Endothelial cell of umbilical vein (primary cell): ENCODE results near the gene ITPRIP. TPM values are rescaled to one million over a fixed set of nuclear protein-coding genes. Genes with fewer than 3 reads are reported as not detected.

ENCODE experiments used
- BruUV-seq: library from RNA; stranded (reverse); fragments of 400-500 nt; replicated peaks from 2 replicates; lab custom pipeline; 2021; lab: Mats Ljungman, UMichigan
- CTCF ChIA-PET: fragments of 300-600, 350-600 bp; sonication (Branson Sonifier 250); formaldehyde crosslinking; loops from one replicate; lab custom pipeline; 2021; ENCODE audit warnings: antibody characterized with exemption, inconsistent platforms; lab: Charles Lee
- POLR2A ChIA-PET: fragments of 300-600, 350-600 bp; sonication (Branson Sonifier 250); formaldehyde crosslinking; loops from one replicate; lab custom pipeline; 2021; ENCODE audit warnings: antibody characterized with exemption, inconsistent platforms; lab: Charles Lee
- DNase-seq: peaks from one replicate; pipeline ENCODE4 v3.0.0-alpha.2; 2011; ENCODE audit warnings: low read depth, low spot score
- FAIRE-seq: peaks from 2 replicates; lab custom pipeline; 2011; peaks lifted over from hg19 to GRCh38; lab: Jason Lieb, UNC
- H2AFZ ChIP-seq: 2 replicates; pipeline ENCODE4 v1.6.0; 2012; ENCODE audit warnings: low read depth, low read length, control low read depth, inconsistent platforms
- H3K27ac ChIP-seq: 2 replicates; pipeline ENCODE4 v1.5.1; 2011; ENCODE audit warnings: low read depth, mild to moderate bottlenecking, control low read depth, low read length, moderate library complexity; ENCODE audit not compliant: insufficient read depth
- H3K27me3 ChIP-seq, 2 experiments: 2 replicates each; pipeline versions ENCODE4 v1.6.0 to v1.6.1; 2011; ENCODE audit warnings: low read length in 2 of 2, mixed read lengths in 1 of 2; ENCODE audit not compliant: control insufficient read depth in 2 of 2, insufficient read depth in 2 of 2
- H3K36me3 ChIP-seq, 2 experiments: 2 replicates in 1 of 2; 3 replicates in 1 of 2; pipeline ENCODE4 v1.5.1; 2011; ENCODE audit warnings: low read length in 2 of 2, mild to moderate bottlenecking in 1 of 2, moderate library complexity in 1 of 2; ENCODE audit not compliant: control insufficient read depth in 2 of 2, insufficient read depth in 2 of 2; ENCODE audit errors: extremely low read depth in 1 of 2
- H3K4me1 ChIP-seq: 3 replicates; pipeline ENCODE4 v1.5.1; 2011; ENCODE audit warnings: mild to moderate bottlenecking, low read length; ENCODE audit not compliant: control insufficient read depth, insufficient read depth; ENCODE audit errors: extremely low read depth
- H3K4me2 ChIP-seq: 2 replicates; pipeline ENCODE4 v1.6.1; 2011; ENCODE audit warnings: low read length, control low read depth, mixed read lengths; ENCODE audit not compliant: insufficient read depth
- H3K4me3 ChIP-seq, 3 experiments: fragments of 200-600 bp in 1 of 3; sonication (generic), shearing (Covaris generic) in 1 of 3; replicated peaks in 1 of 3; 2 replicates each; pipeline ENCODE4 v1.5.1; 2011 to 2016; ENCODE audit warnings: control low read depth in 3 of 3, low read length in 3 of 3, mild to moderate bottlenecking in 2 of 3, inconsistent platforms in 1 of 3, low read depth in 1 of 3, moderate library complexity in 1 of 3; ENCODE audit not compliant: insufficient read depth in 1 of 3
- H3K79me2 ChIP-seq: 2 replicates; pipeline ENCODE4 v1.6.0; 2012; ENCODE audit warnings: low read length, inconsistent platforms; ENCODE audit not compliant: control insufficient read depth, insufficient read depth
- H3K9ac ChIP-seq: replicated peaks from 2 replicates; pipeline ENCODE3; 2011; ENCODE audit warnings: low read length, control low read depth; ENCODE audit not compliant: insufficient read depth; ENCODE audit errors: extremely low read depth
- H3K9me1 ChIP-seq: replicated peaks from 3 replicates; pipeline ENCODE4 v1.6.0; 2011; ENCODE audit warnings: mild to moderate bottlenecking, low read length; ENCODE audit not compliant: control insufficient read depth, insufficient read depth; ENCODE audit errors: extremely low read depth
- H3K9me3 ChIP-seq: replicated peaks from 2 replicates; pipeline ENCODE4 v1.5.1; 2012; ENCODE audit warnings: low read length, inconsistent platforms; ENCODE audit not compliant: control insufficient read depth, insufficient read depth
- H4K20me1 ChIP-seq: replicated peaks from 2 replicates; pipeline ENCODE3; 2011; ENCODE audit warnings: mild to moderate bottlenecking, low read length; ENCODE audit not compliant: control insufficient read depth, insufficient read depth; ENCODE audit errors: extremely low read depth
- EZH2 ChIP-seq: IDR thresholded peaks from 2 replicates; pipeline ENCODE4 v1.6.1; 2012; ENCODE audit warnings: borderline replicate concordance, low read depth, mild to moderate bottlenecking, moderate library complexity, low read length, inconsistent platforms; ENCODE audit not compliant: severe bottlenecking
- FOS ChIP-seq: IDR thresholded peaks from 2 replicates; pipeline ENCODE4 v1.6.1; 2011; ENCODE audit warnings: mild to moderate bottlenecking, low read length, moderate library complexity, borderline replicate concordance; ENCODE audit not compliant: insufficient read depth
- GATA2 ChIP-seq: IDR thresholded peaks from 2 replicates; pipeline ENCODE4 v1.7.0; 2011; ENCODE audit warnings: low read depth, mild to moderate bottlenecking, moderate library complexity, mixed read lengths, low read length; ENCODE audit not compliant: insufficient read length, insufficient read depth
- MAX ChIP-seq: IDR thresholded peaks from 2 replicates; pipeline ENCODE4 v1.6.1; 2011; ENCODE audit not compliant: insufficient read depth, insufficient read length
- MYC ChIP-seq: IDR thresholded peaks from one replicate; pipeline ENCODE4 v1.6.1; 2011; ENCODE audit warnings: mild to moderate bottlenecking, low read depth, low read length
- POLR2A ChIP-seq: IDR thresholded peaks from 2 replicates; pipeline ENCODE4 v1.6.1; 2012; ENCODE audit warnings: low read depth, mild to moderate bottlenecking, control low read depth, low read length
- POLR2AphosphoS5 ChIP-seq: IDR thresholded peaks from 2 replicates; pipeline ENCODE4 v1.6.1; 2012; ENCODE audit warnings: low read depth, mild to moderate bottlenecking, control low read depth, low read length, moderate library complexity; ENCODE audit not compliant: insufficient read depth
- dilution Hi-C: fragments of 300-500 bp; cut with MboI; formaldehyde crosslinking; loops from one replicate; pipeline ENCODE4 v1.15.0; 2019; ENCODE audit warnings: low sequenced_read_pairs; ENCODE audit not compliant: extremely low pct_ligation_motif_present
- intact Hi-C: fragments of 100-400 bp; cut with micrococcal nuclease; formaldehyde crosslinking; loops from one replicate; pipeline ENCODE4 v1.10.0; 2022
- polyA plus RNA-seq, 4 experiments: library from polyadenylated mRNA; depleted of rRNA in 3 of 4; stranded (reverse) in 3 of 4; unstranded in 1 of 4; fragments of >200 nt; gene quantifications; 2 replicates each; pipeline versions ENCODE4 v1.2.1 to v1.2.3, GENCODE V29; 2011 to 2012; ENCODE audit warnings: missing spikeins in 1 of 4
- total RNA-seq: library from RNA; stranded (reverse); gene quantifications from 2 replicates; pipeline ENCODE4 v1.2.3, GENCODE V29; 2021

The ITPRIP gene
- total and polyA plus RNA-seq, 2 donors (not counting 3 experiments of a cell fraction or from before 2014, with no cell fraction given), result 31.4 to 33.2 TPM

GRCh38 chr10:104304356-104304745 lies 33.9 kb downstream of the ITPRIP start:
- TF ChIP-seq MYC (no peak), POLR2AphosphoS5 (no peak), FOS (no peak), POLR2A (no peak), GATA2 (no peak), MAX (no peak), EZH2 (no peak)
- CTCF ChIA-PET, result interaction anchor here (1.4 to 5.8 kb wide), 7 partner anchors 10 to 49 kb away, joined by 4 to 107 read pairs (median 19); partner anchors contain the start of gene CFAP58
- Histone ChIP-seq H3K9me3 (no peaks in the 10 kb centered on the region), H3K79me2 (peaks cover 1% of the 10 kb centered on the region), H3K36me3 (no peaks in the 10 kb centered on the region), H3K27ac (no peak overlapping the region), H2AFZ (no peak overlapping the region), H3K27me3 (no peaks in the 10 kb centered on the region), H3K4me3 (no peak overlapping the region), H3K9ac (no peak overlapping the region), H4K20me1 (no peaks in the 10 kb centered on the region), H3K9me1 (no peaks in the 10 kb centered on the region), H3K4me1 (peaks cover 24% of the 10 kb centered on the region), H3K4me2 (no peak overlapping the region)
- intact Hi-C loops, result no loop called here
- POLR2A ChIA-PET, result interaction anchor here (1.0 kb wide), 1 partner anchor 34 kb away, joined by 3 read pairs; the partner anchor contains the start of gene ITPRIP
- DNase-seq (no peak), FAIRE-seq (no peak)
- no TSS peak for BruUV-seq
- dilution Hi-C loops, result no loop called here
